NCI-H345 (cell line): ENCODE results near the gene INVS.

Source experiments
- DNase-seq: peaks from one replicate; lab custom pipeline; 2025; lab: John Stamatoyannopoulos, UW

Gene INVS

GRCh38 chr9:100277166-100277979 lies 178.3 kb downstream of the INVS start:
- no peak for DNase-seq

- no peak for DNase-seq
Observed at GRCh38 chr9:100281066-100281465, 182.0 kb downstream of the INVS start.

- no peak for DNase-seq
Observed at GRCh38 chr9:100281676-100282387, 182.8 kb downstream of the INVS start.

GRCh38 chr9:100282388-100282719 lies 183.3 kb downstream of the INVS start:
- DNase-seq = no peak

- no peak for DNase-seq
Observed at GRCh38 chr9:100284247-100284646, 185.2 kb downstream of the INVS start.

GRCh38 chr9:100285080-100285479 lies 186.0 kb downstream of the INVS start:
- DNase-seq = no peak

GRCh38 chr9:100285601-100286000 lies 186.6 kb downstream of the INVS start:
- no peak for DNase-seq

- DNase-seq = no peak
Observed at GRCh38 chr9:100286257-100286656, 187.2 kb downstream of the INVS start.

GRCh38 chr9:100287186-100287585 lies 188.1 kb downstream of the INVS start:
- no peak for DNase-seq

GRCh38 chr9:100290714-100291113 lies 191.7 kb downstream of the INVS start:
- no peak for DNase-seq

- DNase-seq = no peak
Observed at GRCh38 chr9:100292414-100292813, 193.4 kb downstream of the INVS start.

GRCh38 chr9:100294341-100294740 lies 195.3 kb downstream of the INVS start:
- DNase-seq = no peak

- DNase-seq = no peak
Observed at GRCh38 chr9:100294806-100295205, 195.8 kb downstream of the INVS start.

- DNase-seq = no peak
Observed at GRCh38 chr9:100295240-100295639, 196.2 kb downstream of the INVS start.

GRCh38 chr9:100296407-100296806 lies 197.4 kb downstream of the INVS start:
- no peak for DNase-seq

GRCh38 chr9:100298378-100298777 lies 199.3 kb downstream of the INVS start:
- no peak for DNase-seq

- DNase-seq = no peak
Observed at GRCh38 chr9:100303747-100304146, 204.7 kb downstream of the INVS start.

- DNase-seq = no peak
Observed at GRCh38 chr9:100306283-100306682, 207.2 kb downstream of the INVS start.

GRCh38 chr9:100307080-100307479 lies 208.0 kb downstream of the INVS start:
- no peak for DNase-seq

GRCh38 chr9:100308965-100309564 lies 210.0 kb downstream of the INVS start:
- no peak for DNase-seq

- DNase-seq = no peak
Observed at GRCh38 chr9:100309992-100310391, 210.9 kb downstream of the INVS start.

GRCh38 chr9:100315561-100315960 lies 216.5 kb downstream of the INVS start:
- DNase-seq = no peak

- DNase-seq = no peak
Observed at GRCh38 chr9:100317706-100318105, 218.7 kb downstream of the INVS start.
